Measurements from ENCODE around the gene CERCAM. TPM values are rescaled to one million over a fixed set of nuclear protein-coding genes. Genes with fewer than 3 reads are reported as not detected.

CERCAM gene
- total and polyA plus RNA-seq, 2 experiments from 2014 or later = 2.7 to 7.9 TPM

DNA sequence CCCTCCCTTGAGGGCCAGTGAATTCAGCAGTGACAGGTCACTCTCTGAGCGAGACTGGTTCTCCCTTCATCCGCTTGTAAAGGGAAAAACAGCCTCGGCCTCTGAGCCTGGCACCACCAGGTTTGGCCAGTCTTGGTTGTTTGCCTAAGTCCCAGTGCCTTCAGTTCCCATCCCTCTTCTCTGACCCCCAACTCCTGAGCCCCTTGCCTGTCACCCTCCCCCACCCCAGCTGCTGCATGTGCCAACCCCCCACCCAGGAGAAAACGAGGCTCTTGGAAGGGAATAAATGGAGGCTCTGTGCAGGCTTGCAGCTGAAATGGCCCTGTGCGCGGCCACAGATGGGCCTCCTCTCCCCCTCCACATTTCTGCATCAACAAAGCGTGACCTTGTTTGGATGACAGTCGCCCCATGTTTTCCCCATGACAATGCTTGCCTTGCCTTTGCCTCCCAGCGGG, 46.4 kb upstream of the CERCAM start:
- Histone ChIP-seq H3K27me3 (ENCODE audit: insufficient read depth) (peaks cover 12% of the 10 kb centered on the region; the same call in 1 of the 2 replicates), H3K27ac (ENCODE audit: low read depth) (no peak overlapping the region), H3K4me2 (no peak overlapping the region), H3K9me2 (ENCODE audit: insufficient read depth) (no peaks in the 10 kb centered on the region), H3F3A (replicated peaks; ENCODE audit: low read depth) (peaks cover 9% of the 10 kb centered on the region; the same call in 1 of the 2 replicates), H4K20me1 (replicated peaks; ENCODE audit: insufficient read depth) (peaks cover 16% of the 10 kb centered on the region), H3K4me1 (ENCODE audit: insufficient read depth) (peaks cover 7% of the 10 kb centered on the region), H3K79me2 (replicated peaks; ENCODE audit: insufficient read depth) (peaks cover 37% of the 10 kb centered on the region), H3K4me3 (no peak overlapping the region), H3K36me3 (ENCODE audit: insufficient read depth) (0 out of 2 replicates have a peak, but pooled peaks cover 6% of the 10 kb centered on the region), H2AFZ (no peak overlapping the region)
- peaks cover 9% of the 10 kb centered on the region for H3K36me3 Mint-ChIP-seq (ENCODE audit: low read depth)
- H3K9me3 Mint-ChIP-seq = no peaks in the 10 kb centered on the region; the same call in 2 of the 3 replicates
- DNase-seq (ENCODE audit: low spot score) (no peak), ATAC-seq (no peak)
- peaks cover 17% of the 10 kb centered on the region for H3K27me3 Mint-ChIP-seq (ENCODE audit: insufficient read depth, low read depth, poor library complexity)
- peaks cover 27% of the 10 kb centered on the region for H3K4me1 Mint-ChIP-seq
- TF ChIP-seq, protein P1, sequence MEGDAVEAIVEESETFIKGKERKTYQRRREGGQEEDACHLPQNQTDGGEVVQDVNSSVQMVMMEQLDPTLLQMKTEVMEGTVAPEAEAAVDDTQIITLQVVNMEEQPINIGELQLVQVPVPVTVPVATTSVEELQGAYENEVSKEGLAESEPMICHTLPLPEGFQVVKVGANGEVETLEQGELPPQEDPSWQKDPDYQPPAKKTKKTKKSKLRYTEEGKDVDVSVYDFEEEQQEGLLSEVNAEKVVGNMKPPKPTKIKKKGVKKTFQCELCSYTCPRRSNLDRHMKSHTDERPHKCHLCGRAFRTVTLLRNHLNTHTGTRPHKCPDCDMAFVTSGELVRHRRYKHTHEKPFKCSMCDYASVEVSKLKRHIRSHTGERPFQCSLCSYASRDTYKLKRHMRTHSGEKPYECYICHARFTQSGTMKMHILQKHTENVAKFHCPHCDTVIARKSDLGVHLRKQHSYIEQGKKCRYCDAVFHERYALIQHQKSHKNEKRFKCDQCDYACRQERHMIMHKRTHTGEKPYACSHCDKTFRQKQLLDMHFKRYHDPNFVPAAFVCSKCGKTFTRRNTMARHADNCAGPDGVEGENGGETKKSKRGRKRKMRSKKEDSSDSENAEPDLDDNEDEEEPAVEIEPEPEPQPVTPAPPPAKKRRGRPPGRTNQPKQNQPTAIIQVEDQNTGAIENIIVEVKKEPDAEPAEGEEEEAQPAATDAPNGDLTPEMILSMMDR (conservative IDR thresholded peaks at IDR 0.05; ENCODE audit: low read depth in 2 of 2) = no peak
- TF ChIP-seq, protein P2, sequence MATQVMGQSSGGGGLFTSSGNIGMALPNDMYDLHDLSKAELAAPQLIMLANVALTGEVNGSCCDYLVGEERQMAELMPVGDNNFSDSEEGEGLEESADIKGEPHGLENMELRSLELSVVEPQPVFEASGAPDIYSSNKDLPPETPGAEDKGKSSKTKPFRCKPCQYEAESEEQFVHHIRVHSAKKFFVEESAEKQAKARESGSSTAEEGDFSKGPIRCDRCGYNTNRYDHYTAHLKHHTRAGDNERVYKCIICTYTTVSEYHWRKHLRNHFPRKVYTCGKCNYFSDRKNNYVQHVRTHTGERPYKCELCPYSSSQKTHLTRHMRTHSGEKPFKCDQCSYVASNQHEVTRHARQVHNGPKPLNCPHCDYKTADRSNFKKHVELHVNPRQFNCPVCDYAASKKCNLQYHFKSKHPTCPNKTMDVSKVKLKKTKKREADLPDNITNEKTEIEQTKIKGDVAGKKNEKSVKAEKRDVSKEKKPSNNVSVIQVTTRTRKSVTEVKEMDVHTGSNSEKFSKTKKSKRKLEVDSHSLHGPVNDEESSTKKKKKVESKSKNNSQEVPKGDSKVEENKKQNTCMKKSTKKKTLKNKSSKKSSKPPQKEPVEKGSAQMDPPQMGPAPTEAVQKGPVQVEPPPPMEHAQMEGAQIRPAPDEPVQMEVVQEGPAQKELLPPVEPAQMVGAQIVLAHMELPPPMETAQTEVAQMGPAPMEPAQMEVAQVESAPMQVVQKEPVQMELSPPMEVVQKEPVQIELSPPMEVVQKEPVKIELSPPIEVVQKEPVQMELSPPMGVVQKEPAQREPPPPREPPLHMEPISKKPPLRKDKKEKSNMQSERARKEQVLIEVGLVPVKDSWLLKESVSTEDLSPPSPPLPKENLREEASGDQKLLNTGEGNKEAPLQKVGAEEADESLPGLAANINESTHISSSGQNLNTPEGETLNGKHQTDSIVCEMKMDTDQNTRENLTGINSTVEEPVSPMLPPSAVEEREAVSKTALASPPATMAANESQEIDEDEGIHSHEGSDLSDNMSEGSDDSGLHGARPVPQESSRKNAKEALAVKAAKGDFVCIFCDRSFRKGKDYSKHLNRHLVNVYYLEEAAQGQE (IDR thresholded peaks at IDR 0.05; ENCODE audit: unreplicated experiment) = no peak
- TF ChIP-seq EZH2 (IDR thresholded peaks at IDR 0.05; ENCODE audit: low read depth, unreplicated experiment) = no peak
- no peak for TF ChIP-seq JUNB (IDR thresholded peaks at IDR 0.05; ENCODE audit: unreplicated experiment)
- no peak for TF ChIP-seq POLR2AphosphoS5 (IDR thresholded peaks at IDR 0.05; ENCODE audit: low read depth)
- TF ChIP-seq, protein P3, sequence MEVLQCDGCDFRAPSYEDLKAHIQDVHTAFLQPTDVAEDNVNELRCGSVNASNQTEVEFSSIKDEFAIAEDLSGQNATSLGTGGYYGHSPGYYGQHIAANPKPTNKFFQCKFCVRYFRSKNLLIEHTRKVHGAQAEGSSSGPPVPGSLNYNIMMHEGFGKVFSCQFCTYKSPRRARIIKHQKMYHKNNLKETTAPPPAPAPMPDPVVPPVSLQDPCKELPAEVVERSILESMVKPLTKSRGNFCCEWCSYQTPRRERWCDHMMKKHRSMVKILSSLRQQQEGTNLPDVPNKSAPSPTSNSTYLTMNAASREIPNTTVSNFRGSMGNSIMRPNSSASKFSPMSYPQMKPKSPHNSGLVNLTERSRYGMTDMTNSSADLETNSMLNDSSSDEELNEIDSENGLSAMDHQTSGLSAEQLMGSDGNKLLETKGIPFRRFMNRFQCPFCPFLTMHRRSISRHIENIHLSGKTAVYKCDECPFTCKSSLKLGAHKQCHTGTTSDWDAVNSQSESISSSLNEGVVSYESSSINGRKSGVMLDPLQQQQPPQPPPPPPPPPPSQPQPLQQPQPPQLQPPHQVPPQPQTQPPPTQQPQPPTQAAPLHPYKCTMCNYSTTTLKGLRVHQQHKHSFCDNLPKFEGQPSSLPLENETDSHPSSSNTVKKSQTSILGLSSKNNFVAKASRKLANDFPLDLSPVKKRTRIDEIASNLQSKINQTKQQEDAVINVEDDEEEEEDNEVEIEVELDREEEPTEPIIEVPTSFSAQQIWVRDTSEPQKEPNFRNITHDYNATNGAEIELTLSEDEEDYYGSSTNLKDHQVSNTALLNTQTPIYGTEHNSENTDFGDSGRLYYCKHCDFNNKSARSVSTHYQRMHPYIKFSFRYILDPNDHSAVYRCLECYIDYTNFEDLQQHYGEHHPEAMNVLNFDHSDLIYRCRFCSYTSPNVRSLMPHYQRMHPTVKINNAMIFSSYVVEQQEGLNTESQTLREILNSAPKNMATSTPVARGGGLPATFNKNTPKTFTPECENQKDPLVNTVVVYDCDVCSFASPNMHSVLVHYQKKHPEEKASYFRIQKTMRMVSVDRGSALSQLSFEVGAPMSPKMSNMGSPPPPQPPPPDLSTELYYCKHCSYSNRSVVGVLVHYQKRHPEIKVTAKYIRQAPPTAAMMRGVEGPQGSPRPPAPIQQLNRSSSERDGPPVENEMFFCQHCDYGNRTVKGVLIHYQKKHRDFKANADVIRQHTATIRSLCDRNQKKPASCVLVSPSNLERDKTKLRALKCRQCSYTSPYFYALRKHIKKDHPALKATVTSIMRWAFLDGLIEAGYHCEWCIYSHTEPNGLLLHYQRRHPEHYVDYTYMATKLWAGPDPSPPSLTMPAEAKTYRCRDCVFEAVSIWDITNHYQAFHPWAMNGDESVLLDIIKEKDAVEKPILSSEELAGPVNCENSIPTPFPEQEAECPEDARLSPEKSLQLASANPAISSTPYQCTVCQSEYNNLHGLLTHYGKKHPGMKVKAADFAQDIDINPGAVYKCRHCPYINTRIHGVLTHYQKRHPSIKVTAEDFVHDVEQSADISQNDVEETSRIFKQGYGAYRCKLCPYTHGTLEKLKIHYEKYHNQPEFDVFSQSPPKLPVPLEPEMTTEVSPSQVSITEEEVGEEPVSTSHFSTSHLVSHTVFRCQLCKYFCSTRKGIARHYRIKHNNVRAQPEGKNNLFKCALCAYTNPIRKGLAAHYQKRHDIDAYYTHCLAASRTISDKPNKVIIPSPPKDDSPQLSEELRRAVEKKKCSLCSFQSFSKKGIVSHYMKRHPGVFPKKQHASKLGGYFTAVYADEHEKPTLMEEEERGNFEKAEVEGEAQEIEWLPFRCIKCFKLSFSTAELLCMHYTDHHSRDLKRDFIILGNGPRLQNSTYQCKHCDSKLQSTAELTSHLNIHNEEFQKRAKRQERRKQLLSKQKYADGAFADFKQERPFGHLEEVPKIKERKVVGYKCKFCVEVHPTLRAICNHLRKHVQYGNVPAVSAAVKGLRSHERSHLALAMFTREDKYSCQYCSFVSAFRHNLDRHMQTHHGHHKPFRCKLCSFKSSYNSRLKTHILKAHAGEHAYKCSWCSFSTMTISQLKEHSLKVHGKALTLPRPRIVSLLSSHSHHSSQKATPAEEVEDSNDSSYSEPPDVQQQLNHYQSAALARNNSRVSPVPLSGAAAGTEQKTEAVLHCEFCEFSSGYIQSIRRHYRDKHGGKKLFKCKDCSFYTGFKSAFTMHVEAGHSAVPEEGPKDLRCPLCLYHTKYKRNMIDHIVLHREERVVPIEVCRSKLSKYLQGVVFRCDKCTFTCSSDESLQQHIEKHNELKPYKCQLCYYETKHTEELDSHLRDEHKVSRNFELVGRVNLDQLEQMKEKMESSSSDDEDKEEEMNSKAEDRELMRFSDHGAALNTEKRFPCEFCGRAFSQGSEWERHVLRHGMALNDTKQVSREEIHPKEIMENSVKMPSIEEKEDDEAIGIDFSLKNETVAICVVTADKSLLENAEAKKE (CRISPR knock-in tag; IDR thresholded peaks at IDR 0.05) = no peak
- TF ChIP-seq, protein P4, sequence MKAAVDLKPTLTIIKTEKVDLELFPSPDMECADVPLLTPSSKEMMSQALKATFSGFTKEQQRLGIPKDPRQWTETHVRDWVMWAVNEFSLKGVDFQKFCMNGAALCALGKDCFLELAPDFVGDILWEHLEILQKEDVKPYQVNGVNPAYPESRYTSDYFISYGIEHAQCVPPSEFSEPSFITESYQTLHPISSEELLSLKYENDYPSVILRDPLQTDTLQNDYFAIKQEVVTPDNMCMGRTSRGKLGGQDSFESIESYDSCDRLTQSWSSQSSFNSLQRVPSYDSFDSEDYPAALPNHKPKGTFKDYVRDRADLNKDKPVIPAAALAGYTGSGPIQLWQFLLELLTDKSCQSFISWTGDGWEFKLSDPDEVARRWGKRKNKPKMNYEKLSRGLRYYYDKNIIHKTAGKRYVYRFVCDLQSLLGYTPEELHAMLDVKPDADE (IDR thresholded peaks at IDR 0.05) = no peak
- no peak for TF ChIP-seq CREB1 (CRISPR knock-in tag; IDR thresholded peaks at IDR 0.05; ENCODE audit: low read depth)
- H3K4me3 Mint-ChIP-seq = no peak overlapping the region
- H3K27ac Mint-ChIP-seq = no peak overlapping the region
